HG02852 (cell line): ENCODE results near the gene NRF1.

ENCODE experiments used
- ATAC-seq: cut with Tn5 transposase; IDR thresholded peaks from one replicate; pipeline ENCODE4 v1.9.1; 2021; ENCODE audit warnings: mild to moderate bottlenecking, moderate library complexity; ENCODE audit not compliant: unreplicated experiment

The NRF1 gene

GRCh38 chr7:129768614-129769399 lies 157.3 kb downstream of the NRF1 start:
- ATAC-seq, result no peak

- no peak for ATAC-seq
Measured at GRCh38 chr7:129769400-129769774, 157.9 kb downstream of the NRF1 start.

DNA sequence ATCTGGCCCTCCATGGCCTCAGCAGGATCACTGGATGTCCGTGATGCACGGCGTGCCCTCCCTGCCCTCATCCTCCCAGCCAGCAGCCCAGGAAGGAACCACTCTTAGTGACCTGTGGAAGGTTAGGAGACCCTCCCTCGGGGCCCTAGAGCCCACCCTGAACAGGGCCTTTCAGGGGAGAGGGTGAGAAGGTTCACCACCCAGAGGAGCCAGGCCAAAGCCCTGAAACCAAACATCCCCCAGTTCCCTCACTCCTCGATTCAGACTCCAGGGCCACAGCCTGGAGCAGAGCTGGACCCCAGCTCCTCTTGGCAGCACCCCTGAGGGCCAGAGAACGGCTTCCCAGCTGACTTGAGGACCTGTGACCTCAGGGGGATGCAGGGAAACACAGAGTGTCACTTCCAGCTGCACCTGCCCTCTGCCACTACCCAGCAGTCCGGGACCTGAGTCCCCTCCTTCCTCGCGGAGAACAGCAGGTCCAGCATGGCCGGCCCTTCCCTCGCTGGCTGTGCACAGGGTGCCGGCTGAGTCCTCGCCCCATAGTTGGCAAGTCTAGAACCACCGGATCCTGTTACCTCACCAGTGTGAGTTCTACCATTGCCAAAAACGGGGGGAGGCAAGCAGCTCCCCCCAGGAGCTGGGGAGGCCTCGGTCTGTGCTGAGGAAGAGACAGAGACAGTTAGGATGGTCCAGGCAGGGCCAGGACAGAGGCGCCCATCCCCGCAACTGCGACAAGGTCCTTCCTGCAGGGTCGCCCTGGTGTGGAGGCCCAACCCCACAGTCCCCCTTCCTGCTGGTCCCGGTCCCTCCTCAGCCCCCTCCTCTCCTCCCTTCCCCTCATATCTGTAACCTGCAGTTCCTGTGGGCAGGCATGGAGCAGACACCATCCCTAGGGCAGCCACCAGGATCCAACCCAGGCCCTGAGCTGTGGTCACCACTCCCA lies 158.6 kb downstream of the NRF1 start:
- ATAC-seq, result no peak

DNA sequence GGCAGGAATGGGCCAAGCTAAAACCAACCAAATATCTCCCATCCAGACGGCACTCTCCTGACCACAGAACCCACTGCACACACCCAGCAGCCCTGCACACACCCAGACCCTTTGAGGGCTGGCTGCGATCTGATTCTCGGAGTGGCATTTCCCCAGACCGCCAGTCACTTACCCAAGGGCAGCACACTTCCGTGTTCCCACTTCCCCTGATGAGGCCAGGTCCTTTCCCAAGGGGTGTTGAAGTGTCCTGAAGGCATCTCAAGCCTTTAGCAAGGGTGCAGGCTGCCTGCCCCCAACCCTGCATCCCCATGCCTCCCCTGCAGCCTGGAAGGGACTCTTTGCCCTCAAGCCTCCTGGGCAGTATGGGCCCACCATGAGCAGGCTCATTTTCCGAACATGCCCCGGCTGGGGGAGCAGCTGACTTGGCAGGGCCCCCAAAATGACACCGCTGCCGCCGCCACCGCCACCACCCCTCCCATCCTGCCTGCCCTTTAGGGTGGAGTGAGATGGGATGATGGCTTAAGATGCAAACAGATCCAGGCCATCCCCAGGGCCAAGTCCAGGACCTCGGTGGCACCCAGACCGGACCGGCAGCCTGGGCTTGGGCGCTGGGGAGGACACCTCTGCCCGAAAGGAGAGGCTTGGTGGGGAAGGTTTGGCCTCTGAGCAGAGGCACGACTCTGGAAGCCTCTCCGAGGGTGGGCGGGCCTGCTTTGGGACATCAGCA lies 159.8 kb downstream of the NRF1 start:
- no peak for ATAC-seq

- no peak for ATAC-seq
Measured at GRCh38 chr7:129771928-129772479, 160.5 kb downstream of the NRF1 start.

- ATAC-seq, result no peak
Measured at GRCh38 chr7:129772646-129773280, 161.2 kb downstream of the NRF1 start.

- no peak for ATAC-seq
Measured at GRCh38 chr7:129773328-129773731, 161.8 kb downstream of the NRF1 start.

GRCh38 chr7:129773871-129774270 lies 162.4 kb downstream of the NRF1 start:
- ATAC-seq, result no peak

GRCh38 chr7:129774359-129774758 lies 162.8 kb downstream of the NRF1 start:
- ATAC-seq, result no peak

- no peak for ATAC-seq
Measured at GRCh38 chr7:129774871-129775694, 163.6 kb downstream of the NRF1 start.

DNA sequence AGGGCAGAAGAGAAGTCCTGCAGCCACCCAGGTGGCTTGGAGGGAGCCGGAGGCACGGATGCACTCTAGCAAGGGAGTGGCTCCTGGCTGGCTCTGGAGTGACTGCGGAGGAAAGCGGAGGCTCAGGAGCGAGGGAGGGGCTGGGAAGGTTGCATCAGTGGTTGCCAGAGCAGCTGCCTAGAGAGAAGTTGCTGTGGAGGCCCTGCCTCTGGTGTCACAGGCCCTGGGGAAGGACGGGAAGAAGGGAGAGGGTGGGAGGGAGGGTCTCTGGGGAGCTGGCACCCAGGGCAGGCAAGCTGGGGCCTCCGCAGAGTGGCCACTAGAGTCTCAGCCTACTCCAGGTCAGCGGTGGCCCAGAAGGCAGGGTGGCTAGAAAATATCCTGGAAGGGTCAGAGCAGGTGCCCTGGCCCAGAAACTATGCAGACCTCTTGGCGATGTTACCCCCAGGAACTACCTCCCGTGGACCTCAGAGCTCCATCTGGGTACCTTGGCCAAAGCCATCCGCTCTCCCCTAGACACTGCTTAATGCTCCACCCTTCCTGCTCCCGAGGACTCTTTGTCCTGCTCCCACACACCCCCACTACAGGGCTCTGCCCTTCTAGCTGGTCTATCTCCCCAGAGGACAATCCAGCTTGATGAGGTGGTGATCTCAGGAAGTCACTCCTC lies 164.3 kb downstream of the NRF1 start:
- no peak for ATAC-seq

DNA sequence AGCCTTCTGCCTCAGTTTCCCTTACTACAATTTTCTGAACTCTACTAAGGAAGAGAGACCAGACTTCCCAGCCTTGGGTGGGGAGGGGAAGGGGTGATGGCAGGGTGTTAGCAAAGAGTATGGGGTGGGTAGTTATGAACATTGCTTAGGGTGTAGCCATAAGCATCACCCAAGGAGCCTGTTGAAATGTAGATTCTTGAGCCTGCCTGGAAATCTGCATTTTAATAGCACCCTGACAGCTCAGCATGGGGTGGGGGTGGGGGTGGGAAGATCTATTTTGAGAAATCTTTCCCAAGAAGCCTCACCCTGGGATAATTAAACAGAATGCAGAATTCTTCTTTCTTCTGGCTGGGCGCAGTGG lies 164.8 kb downstream of the NRF1 start:
- no peak for ATAC-seq

- no peak for ATAC-seq
Measured at GRCh38 chr7:129777195-129777844, 165.8 kb downstream of the NRF1 start.

DNA sequence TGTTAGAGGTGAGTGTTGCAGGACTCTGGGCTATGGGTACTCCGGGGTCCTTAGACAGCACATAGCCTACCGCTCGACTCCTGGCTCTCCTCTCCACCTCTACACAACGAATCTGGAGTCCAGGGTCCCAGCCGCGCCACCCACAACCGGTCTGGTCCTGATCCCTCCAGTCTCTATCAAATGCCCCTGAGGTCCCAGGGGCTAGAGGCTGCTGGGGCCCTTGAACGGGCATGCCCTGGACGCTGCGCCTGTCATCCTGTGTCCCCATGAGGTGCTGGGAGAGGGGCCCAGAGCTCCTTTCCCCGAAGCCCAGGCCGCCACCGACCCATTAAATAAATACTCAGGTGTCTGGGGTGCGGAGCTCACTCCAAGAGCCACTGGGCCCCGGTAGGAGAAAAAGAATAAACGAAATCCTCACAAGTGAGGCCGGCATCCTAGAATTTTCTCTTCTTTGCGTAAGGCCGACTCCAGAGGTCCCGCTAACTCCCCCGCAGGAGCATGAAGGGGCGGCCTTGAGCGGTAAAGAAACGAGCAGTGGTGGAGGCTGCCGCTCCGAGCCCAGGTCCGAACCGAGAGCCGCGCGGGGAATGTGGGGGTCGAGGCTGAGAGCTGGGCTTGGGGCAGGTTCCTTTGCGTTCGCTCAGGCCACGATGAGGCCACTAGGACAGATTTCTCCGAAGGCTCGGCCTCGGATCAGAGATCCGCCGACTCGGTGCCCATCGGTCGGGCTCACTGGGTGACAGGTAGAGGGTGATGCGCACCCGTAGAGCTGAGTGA lies 166.7 kb downstream of the NRF1 start:
- ATAC-seq, result no peak

DNA sequence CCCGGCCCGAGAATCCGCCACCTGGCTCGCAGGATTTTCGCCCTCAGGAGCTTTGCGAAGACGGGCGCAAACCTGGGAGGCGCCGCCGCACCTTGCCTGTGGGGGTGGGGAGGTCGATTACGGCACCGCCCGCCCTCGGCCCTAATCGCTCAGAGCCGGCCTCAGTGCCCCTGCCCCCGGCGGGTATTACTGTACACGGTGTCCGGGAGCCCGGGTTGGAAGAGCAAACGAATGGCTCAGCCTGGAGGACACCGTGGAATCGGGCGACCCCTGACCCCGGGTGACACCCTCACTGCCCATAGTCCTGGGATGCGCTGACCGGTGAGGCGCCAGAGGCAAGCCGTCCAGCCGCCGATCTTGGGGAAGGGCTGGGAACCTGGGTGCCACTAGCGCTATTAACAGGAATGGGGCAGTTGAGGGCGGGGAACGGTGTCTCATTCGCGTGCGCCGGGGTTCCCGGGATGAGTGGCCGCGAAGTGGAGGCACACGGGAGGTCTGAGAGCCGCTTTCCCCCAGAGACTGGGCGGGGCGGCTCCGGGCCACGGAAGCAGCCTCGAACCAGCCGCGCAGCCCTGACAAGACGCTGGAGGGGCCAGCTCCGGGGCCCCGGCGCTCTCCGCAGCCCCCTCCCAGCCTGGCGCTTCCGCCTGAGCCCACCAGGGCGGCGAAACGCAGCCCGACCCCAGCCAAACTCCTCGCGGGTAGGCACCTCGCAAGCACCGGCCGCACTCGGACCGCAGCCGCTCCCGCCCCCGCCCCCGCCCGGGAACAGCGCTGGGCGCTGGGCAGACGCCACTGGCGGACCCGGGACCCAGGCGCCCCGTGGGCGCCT lies 167.5 kb downstream of the NRF1 start:
- ATAC-seq, result peak; percentile 12

DNA sequence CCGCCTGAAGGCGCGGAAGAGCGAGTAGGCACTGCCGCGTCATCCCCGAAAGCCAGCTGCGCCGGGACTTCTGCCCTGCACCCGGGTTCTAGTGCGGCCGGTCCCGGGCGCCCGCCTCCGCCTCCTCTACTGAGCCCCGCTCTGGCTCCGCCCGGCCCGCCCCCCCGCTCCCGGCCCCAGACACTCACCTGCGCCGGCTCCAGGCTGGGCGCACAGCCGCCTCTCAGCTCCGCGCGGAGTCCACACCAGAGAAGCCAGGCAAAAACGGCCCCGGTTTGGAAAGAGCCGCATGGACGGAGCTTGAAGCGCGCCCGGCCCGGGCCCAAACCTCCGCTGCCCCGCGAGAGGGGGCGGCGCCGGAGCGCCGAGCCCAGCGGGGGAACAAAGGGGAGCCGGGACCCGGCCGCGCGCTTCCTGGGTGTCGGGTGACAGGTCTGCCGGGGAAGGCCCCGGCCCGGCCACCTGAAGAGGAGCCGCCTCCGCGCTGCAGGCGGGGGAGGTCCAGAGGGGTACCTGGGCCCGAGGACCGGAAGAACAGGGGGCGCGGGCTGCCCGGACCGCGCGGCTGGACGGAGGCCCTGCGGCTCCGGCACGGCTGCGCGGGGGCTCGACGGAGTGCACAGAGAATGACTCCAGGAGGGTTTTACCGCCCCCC lies 168.2 kb downstream of the NRF1 start:
- ATAC-seq, result peak; percentile 34
